Fibroblast of skin of abdomen (primary cell): ENCODE measurements around the gene GFRA1.

Experiments
- DNase-seq: peaks from one replicate; pipeline ENCODE4 v3.0.0-alpha.2; 2013

Gene GFRA1

DNA sequence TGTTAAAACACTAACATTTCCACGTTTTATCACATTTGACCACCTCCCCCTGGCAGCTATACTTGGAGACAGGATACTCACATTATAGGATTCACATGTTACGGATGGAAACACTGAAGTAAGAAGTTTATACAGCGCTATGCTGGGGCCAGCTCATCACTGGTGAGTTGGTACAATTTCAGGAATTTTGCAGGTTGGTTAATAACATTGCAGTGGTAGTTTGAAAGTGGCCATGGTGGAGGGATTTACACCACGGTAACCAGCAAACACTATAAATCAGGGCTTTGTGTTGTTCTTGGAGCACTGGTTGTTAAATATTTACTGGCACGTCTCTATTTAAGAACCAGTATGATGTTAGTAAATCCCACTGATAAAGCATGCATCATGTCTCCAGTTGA, 174.0 kb downstream of the GFRA1 start:
- DNase-seq = peak; percentile 40

DNA sequence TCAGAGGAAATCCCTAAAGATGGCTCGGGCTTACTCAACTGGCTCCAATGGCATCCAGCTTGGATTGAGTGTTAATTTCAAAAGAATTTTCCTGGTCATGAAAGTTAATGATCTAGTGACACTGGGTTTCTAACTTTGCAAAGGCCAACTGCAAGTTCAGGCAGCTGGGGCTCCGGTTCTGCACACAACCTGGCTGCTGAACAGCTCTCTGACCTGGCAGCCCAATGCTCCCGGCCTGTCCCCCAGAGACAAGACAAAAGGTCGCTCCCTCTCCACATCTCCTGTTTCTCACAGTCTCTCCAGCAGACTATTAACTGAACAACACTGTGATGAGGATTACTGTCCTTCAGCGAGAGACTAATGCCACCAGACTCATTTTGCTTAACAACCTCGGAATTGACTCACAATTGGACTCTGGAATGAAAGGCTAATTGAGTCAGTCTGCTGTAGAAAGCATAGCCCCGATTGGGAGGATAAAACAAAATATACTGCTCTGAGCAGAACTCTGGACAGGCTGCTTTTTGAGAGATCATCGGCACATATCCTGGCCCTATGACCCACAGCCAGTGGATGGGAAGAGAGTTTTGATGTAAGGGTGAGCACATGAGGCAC, 174.5 kb downstream of the GFRA1 start:
- DNase-seq = peak; percentile 10

DNA sequence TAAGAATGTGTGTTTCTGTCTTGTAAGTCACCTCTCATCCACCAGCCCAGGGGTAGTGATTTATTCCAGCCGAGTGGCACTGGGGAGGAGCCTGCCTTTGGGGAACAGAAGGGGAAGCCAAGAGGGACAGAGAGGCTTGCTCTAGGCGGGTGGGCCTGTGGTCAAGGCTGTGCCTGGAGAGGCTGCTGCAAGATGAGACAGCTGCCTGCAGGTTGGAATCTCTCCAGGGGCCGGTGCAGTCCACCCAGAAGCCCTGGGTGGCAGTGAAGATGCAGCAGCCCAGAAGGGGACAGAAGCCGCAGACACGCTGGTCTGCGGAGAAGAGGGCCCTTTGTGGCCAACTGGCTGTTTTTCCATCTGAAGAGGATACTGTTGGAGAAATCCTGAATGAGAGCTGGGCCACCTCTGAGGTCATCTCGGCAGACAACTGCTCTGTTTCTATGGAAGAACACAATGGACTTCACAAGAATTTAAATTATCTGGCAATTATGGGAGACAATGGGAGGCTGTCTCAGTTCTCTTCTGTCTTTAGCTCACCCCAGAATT, 175.7 kb downstream of the GFRA1 start:
- no peak for DNase-seq

DNA sequence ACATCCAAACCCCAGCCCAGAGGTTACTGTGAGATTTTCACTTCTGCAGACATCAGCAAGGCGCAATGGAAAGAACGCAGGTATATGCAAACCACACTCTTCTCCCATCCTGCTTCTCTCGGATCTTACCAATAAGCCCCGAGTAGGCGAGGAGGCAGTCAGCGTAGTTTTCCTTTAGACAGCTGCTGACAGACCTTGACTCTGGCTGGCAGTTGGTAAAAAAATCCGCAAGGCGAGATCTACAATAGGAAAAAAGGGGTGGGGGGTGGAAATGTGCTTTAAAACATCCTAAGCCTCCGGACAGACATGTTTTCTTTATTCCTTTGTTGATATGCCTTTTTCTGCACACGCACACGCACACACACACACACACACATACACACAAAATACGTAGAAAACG, 176.5 kb downstream of the GFRA1 start:
- no peak for DNase-seq

DNA sequence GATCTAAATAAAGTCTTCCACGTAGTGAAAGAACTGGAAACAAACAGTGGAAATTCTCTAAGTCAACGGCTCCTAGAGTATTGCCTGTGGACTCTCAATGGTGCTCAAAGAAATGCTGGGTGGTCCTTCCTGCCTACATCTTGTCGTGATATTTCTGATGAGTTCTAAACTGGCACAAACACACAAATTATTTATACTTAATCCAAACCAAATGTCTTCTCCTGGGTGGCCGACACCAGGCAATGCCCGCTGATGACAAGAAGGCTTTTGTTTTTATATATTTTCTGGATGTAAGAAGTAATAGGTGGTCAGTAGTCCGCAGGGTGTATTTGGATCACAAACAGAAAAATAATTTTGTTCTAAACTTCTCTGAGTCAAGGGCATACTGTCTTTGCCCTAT, 178.7 kb downstream of the GFRA1 start:
- no peak for DNase-seq

DNA sequence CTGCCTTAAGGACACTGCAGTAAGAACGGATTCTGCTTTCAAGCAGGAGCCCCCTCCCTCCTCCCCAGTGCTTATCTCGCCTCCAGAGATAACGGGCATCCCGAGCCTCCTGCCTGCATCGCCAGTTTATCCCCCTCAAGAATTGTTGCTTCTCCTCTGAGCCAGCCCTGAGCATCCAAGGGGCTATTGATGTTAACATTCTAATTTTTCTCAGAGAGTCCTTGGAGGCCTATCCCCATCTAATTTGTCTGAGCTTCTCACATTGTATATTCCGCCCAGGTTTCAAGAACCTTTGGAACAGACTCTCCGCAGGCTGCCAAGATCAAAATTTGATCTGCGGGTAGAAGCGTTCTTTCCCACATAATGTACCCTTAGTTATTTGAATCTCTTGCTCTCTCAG, 180.0 kb downstream of the GFRA1 start:
- DNase-seq = no peak

DNA sequence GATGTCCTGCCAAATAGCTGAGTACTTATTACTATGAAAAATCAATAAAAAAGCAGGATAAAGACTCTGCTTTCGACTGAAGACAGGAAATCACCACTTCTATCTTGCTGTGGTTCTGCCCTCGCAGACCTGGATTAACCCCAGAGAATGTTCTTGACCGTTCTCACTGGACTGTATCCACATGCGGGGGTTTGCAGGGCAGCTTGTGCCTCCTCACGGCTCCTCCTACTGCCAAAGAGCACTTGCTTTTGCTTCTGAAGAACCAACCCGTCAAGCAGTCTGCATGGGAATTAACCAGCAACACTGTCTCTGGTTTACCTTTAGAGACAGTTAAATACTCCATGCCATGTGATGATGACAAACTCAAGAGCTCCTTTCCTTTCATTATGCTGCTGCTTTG, 184.0 kb downstream of the GFRA1 start:
- DNase-seq = no peak

DNA sequence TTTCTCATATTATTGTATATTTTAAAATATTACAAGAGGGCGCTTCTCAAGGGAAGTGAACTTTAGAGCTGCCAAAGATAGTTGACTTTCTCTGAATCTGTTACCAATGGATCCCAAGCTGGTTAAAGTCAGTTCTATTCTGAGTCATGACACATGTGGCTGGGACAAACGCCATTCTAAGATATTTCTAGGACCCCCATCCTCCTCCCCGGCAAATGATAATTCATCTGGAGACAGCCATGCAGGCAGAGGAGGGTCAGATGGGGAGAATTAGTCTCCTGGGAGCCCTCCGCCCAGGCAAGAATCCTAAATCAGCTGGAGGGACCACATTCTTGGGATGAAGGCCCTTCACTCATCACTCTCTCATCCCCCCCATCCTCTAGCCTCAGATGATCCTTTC, 187.7 kb downstream of the GFRA1 start:
- DNase-seq = no peak

DNA sequence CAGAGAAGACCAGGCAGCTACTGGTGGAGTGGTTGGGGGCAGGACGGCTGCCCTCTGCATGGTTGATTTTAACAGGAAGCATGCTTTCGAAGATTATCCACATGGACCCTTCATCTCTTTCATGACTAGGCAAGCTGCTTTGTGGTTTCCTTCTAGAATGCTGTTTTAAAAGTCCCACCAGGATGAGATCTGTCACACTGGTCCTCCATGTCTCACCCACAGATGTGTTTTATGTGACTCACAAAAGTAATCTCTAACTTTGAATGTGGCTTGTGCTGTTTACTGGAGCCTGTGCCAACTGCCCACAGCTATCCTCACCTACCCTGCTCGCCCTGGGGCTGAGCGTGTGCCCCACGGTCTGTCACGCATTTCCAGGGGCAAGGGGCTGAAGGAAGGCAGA, 188.8 kb downstream of the GFRA1 start:
- no peak for DNase-seq

DNA sequence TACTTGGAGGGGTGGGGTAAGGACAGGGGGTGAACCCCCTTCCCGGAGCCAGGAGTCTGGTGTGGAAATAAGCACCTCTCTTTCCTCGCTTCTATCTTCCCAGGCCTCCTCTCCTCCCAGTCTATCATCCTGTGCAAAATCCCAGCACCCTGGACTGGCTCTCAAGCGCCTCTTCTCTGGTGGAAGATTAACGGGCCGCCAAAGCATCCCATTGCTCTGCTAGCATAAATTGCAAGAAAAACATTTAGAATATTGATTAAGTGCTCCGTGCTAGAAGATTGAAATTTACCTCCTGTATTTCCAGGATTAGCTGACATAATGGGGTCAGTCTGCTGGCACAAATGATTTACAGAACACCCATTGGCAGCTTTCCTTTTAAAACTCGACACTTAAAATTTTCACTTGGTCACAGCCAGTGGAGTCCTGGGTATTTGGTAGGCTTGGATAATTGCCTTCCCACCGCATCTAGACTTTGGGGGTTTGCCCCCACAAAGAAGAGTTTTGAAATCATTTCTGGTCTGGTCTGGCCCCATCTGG, 189.7 kb downstream of the GFRA1 start:
- DNase-seq = no peak

DNA sequence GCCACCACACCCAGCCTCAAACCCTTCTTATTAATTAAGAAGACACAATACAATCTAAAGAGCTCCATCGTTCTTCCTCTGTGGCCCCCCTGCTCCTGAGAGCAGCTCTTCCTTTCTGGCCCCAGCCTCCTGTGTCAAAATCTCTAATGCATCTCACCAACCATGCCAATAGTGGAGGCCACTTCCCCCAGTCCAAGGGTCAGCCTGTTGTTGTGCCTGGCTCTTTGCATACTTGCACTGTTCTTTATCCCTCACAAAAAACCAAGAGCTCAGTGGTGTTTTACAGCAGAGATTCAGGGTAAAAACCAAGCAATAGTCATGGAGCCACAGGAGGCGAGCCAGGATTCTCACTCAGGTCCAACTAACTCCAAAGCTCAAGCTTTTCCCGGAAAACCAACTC, 190.2 kb downstream of the GFRA1 start:
- no peak for DNase-seq

DNA sequence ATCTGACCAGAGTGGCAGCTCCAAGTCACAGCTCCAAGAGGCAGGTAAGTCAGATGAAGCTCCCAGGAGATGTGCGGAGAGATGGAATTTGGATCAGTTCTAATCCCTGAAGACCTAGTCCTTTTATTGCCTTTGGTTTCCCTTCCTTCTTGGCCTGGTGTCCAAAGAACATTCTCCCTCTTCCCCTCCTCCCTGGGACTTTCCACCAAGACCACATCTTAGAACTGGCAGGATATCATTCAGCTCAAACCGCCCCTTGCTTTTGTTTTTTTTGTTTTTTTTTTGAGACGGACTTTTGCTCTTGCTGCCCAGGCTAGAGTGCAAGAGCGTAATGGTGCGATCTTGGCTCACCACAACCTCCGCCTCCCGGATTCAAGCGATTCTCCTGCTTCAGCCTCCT, 190.8 kb downstream of the GFRA1 start:
- DNase-seq = no peak

DNA sequence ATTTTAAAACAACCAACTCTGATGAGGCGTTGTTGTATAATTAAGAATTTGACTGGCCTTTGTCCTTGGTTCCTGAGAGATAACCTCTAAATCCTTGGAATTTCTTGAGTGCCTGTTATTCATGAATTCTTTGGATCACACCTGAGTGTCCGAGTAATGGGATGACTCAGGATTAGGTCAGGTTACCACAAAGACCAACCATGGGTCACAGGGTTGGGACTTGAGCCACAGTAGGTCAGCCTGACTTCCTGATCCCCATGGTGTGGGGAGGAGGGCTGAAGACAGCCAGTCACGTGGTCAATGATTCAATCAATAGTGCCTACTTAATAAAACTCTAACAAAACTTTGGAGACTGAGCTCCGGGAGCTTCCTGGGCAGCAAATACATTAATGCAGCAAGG, 192.5 kb downstream of the GFRA1 start:
- DNase-seq = no peak

DNA sequence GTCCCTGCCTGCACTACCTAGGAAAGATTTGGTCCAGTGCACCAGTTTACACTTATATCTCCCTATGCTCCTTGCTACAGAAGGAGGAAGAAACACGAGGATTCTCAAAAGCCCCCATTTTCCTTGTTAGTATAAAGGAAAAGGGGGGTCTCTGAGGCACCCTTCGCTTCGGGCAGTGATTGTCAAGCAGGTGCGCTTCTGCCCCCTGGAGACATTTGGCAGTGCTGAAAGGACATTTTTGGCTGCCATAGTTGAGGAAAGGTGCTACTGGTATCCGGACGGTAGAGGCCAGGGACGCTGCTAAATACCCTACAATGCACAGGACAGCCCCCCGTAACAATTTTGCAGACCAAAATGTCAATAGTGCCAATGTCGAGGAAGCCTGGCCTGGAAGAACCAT, 193.7 kb downstream of the GFRA1 start:
- DNase-seq = no peak

DNA sequence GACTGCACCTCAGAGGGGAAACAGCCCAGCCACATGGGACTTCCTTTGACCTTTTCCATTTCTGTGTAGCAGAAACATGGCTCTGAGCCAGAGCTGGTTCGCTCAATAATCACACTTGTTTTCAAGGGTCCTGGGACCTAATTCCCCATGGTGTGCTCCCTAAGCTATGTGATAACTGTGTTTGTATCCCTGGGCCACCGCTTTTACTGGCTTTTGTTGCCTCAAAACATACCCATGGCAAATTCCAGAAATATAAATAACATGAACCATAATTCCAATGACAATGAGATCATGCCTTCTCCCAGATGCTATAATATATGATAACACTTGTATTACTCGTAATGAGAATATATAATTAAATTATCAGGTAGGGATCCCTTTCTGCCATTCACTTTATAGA, 196.4 kb downstream of the GFRA1 start:
- no peak for DNase-seq

DNA sequence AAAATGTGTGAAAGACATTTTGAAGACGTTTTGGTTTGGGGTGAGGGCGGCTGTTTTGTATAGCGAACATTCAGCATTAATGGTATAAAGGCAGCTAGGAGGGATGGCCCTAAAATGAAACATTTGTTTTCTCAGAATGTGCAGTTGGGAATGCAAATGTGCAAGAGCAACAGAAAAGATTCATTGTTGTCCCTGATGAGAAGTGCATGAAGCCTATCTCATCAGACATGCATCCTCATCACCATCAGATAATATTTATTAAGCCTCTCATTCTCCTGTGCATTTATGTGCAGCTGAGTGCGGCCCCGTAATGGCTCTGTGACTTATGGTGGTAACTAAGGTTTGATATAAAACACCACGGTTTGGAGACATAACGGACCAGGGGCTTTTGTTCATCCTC, 199.5 kb downstream of the GFRA1 start:
- no peak for DNase-seq

DNA sequence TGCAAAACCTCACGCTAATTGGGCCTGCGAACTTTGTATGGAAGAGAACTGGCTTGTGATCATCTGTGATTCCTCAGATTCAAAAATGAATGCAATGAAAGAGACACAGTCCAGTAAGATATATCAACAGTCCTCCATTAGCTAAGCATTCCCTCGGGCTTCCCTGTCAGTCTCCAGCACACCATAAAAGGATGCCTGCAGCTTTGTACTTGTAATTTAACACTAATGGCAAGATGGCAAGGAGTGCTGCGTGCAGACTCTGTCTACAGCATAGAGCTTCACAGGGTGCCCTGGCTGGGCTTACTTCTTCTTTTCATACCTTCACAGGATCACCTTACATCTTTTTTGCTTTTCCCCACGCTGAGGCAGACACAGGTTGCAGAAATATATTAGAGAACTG, 200.0 kb downstream of the GFRA1 start:
- DNase-seq = no peak

DNA sequence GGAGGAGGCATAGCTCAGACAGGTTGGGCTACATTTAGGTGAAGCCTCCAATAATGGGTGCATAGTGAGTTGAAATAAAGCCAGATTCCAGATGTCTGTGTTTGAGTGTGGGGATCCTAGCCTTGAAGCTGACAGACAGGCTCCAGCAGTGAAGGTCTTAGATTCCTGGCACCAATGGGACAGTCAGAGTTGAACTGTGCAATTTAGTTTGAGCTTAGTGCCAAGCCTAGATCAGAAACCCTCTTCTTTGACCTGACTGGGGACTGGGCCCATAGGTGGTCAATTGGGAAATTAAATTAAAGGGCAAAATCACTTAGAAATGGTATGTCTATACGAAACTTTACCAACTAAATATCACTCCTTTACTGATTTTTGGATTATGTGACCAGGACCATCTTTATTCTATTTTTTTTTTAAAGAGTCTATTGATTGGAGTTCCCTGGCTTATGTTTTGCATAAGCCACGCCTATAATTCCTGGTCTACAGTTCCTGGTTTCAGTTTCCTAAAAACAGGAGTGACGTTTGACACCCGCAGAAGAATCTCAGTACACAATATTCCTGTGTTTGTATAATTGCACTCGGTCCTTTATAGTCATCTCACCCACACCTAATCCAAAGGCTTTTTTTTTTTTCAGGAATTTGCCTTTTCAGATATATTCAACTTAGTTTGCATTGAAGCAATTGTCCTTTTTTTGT, 201.4 kb downstream of the GFRA1 start:
- no peak for DNase-seq

DNA sequence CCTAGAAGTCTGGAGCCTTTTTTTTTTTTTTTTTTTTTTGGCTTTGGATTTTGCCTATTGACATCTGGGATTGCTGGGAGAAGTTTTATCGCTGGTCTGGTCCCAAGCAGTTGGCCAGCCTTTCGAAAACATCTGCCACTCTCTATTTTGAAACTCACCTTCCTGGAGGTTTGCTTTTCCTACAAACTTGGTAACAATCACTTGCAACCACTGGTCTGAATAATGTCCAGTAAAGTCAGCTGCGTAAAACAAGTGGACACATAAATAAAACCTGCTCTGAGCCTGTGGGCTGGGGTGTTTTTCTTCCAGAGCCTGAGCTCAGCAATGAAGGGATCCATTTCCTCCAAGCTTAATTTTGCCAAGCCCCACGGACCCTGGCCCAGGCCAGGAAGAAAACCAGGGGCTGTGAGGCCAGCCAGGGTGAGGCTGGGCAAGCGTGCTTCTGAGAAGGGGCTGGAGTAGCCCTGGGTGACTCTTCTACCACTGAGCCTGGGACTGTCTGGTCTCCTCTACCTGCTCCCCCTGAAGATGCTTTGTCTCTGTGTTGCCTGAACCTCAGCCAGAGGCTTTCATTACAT, 202.2 kb downstream of the GFRA1 start:
- DNase-seq = no peak

DNA sequence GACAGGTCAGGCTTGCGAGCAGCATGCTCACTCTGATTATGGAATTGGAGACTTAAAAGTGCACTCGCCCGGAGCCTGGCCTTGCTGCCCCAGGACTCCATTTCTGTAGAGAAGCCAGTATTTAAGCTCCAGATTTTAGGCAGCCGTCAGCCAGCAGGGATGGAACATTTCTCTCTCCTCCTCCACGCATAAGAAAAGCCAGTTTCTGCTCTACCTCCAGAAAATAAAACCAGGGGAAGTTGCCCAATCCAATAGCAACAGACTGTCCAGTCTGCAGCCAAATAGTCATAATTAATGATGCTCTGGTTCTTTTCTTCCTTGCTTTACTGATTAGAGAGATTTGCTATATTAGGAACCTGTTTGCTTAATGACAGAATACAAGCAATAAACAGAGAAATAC, 203.2 kb downstream of the GFRA1 start:
- DNase-seq = no peak

DNA sequence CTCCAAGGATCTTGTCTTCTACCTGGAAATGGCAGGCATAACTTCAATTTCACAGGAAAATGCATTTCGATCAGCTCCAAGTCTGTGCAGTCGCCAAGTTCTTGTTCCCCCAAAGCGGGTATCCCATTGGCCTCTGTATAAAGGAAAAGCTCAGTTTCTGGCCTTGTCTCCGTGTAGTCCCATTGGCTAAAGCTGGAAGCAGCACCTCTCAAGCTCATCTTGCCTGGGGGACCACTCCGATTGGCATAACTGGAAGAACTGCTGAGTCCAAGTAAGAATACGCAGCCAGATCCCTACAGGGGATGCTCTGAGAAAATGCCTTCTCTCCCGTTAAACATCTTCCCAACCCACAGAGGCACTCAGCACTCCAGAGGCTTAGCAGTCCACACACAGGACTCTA, 205.2 kb downstream of the GFRA1 start:
- DNase-seq = no peak

DNA sequence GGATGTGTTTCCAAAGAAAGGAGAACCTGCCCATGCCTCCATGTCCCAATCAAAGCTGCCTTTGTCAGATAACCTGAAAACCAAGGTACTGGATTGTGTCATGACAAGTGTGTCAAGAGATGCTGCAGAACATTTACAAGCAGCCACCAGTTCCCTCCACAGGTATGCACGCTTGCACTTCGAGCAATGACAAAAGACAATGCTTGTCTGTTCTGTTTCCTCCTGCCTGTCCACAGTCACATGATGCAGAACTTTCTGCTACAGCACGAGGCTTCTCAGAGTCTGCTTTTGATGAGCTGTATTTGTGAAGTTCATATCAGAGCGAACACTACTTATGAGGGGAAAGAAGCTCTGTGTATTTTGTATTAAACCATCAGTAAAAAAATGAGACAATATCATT, 209.9 kb downstream of the GFRA1 start:
- DNase-seq = no peak

DNA sequence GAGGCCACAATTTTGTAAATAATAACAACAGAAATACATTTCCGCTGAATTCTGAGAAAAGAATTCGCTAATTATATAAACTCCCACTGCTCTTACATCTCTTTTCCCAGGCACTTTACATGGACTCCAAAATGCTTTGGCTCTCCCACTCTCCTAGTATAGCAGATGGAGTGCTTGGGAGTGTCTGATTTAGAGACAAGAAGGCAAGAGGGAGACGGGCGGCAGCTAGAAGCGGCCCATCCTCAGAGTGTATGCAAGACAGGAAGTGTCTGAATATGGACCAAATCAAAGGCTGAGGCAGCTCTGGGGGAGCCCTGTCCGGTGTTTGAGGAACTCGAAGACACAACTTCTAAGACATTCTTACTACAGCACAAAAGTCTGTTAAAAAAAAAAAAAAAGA, 212.1 kb downstream of the GFRA1 start:
- no peak for DNase-seq

DNA sequence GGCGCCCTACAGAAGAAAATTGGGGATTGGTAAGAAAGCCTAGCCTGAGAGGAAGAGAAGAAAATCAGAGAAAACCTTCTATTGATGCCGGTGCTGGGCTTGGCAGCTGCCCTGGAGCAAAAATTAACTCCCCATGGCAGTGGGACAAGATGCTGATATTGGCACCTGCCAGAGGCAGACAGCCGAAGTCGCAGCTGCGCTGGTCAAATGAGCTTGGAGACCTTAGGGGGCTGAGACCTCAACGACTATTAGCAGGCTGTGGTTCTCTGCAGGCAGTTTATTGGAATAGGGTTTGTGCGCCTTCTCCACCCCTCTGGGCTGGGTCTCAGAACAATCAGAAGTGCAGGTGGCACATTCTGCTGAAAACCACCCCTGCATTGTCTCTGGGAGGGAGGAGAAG, 213.7 kb downstream of the GFRA1 start:
- no peak for DNase-seq
